Thoracic aorta (tissue), 2 donors: Measurements from ENCODE around the gene CHRNE. TPM values are rescaled to one million over a fixed set of nuclear protein-coding genes. Genes with fewer than 3 reads are reported as not detected.
"Not testable (repeated sequence)": the region's sequence is repeated elsewhere in the genome, so short reads cannot be mapped to it uniquely, and the experiment has no call there.

ENCODE experiments used
- ATAC-seq: fragments of 150-250 bp; one replicate; pipeline ENCODE4 v1.8.0; 2017; ENCODE audit warnings: low read depth; ENCODE audit not compliant: insufficient number of reproducible peaks, low FRiP score
- DNase-seq: peaks from one replicate; pipeline ENCODE4 v3.0.0-alpha.2; 2020; ENCODE audit warnings: low spot score
- H3K27ac ChIP-seq, 2 donors: fragments of 200-600 bp; sonication (generic); 1 replicate in 1 of 2; 2 replicates in 1 of 2; pipeline ENCODE4 v1.5.1; 2016; ENCODE audit warnings: mild to moderate bottlenecking in 2 of 2, moderate library complexity in 2 of 2
- H3K27me3 ChIP-seq: fragments of 200-600 bp; sonication (generic); replicated peaks from 2 replicates; pipeline ENCODE4 v1.6.0; 2016; ENCODE audit warnings: mild to moderate bottlenecking; ENCODE audit not compliant: insufficient read depth
- H3K36me3 ChIP-seq: fragments of 200-600 bp; sonication (generic); one replicate; pipeline ENCODE4 v1.5.1; 2016
- H3K4me1 ChIP-seq, 2 donors: fragments of 200-600 bp; sonication (generic); 1 replicate in 1 of 2; 2 replicates in 1 of 2; pipeline versions ENCODE4 v1.5.1 to v1.6.0; 2016; ENCODE audit warnings: low read depth in 2 of 2, mild to moderate bottlenecking in 1 of 2; ENCODE audit not compliant: control insufficient read depth in 1 of 2
- H3K4me3 ChIP-seq: fragments of 200-600 bp; sonication (generic); 2 replicates; pipeline ENCODE4 v1.5.1; 2016; ENCODE audit warnings: mild to moderate bottlenecking
- H3K9me3 ChIP-seq: fragments of 200-600 bp; sonication (generic); 2 replicates; pipeline ENCODE4 v1.5.1; 2016
- CTCF ChIP-seq: fragments of 200-600 bp; sonication (generic); IDR thresholded peaks from one replicate; pipeline ENCODE4 v1.5.1; 2019; ENCODE audit warnings: antibody characterized with exemption
- total RNA-seq, 2 donors: library from RNA; depleted of rRNA; stranded (reverse); fragments of >200 nt; gene quantifications; one replicate each; pipeline versions ENCODE4 v1.1.0 to v1.2.3, GENCODE V29; 2016

The CHRNE gene
- total RNA-seq, 2 donors from 2014 or later, result 4.1 TPM; not detected in 1

- H3K27ac ChIP-seq, result no peak overlapping the region
- no peaks in the 10 kb centered on the region for H3K27me3 ChIP-seq
- no peaks in the 10 kb centered on the region for H3K4me1 ChIP-seq
- H3K9me3 ChIP-seq, result no peaks in the 10 kb centered on the region
- DNase-seq (no peak), ATAC-seq (no peak)
- H3K4me3 ChIP-seq, result no peak overlapping the region
- no peak for TF ChIP-seq CTCF
- H3K36me3 ChIP-seq, result peaks cover 19% of the 10 kb centered on the region
These were observed 22.0 kb downstream of the CHRNE start for GRCh38 chr17:4880857-4881256.

GRCh38 chr17:4879601-4880000 lies 23.3 kb downstream of the CHRNE start:
- no peak overlapping the region for H3K4me3 ChIP-seq
- H3K9me3 ChIP-seq, result no peaks in the 10 kb centered on the region
- no peak for TF ChIP-seq CTCF
- DNase-seq (no peak), ATAC-seq (no peak)
- no peaks in the 10 kb centered on the region for H3K4me1 ChIP-seq
- no peaks in the 10 kb centered on the region for H3K27me3 ChIP-seq
- H3K36me3 ChIP-seq, result peaks cover 9% of the 10 kb centered on the region
- no peak overlapping the region for H3K27ac ChIP-seq

- Histone ChIP-seq H3K9me3 (no peaks in the 10 kb centered on the region), H3K4me1 (no peaks in the 10 kb centered on the region), H3K36me3 (peaks cover 9% of the 10 kb centered on the region), H3K27ac (no peak overlapping the region), H3K4me3 (no peak overlapping the region), H3K27me3 (no peaks in the 10 kb centered on the region)
- ATAC-seq (no peak), DNase-seq (no peak)
- no peak for TF ChIP-seq CTCF
These were observed 25.8 kb downstream of the CHRNE start for GRCh38 chr17:4877089-4877488.

- H3K27me3 ChIP-seq, result no peaks in the 10 kb centered on the region
- no peak for TF ChIP-seq CTCF
These were observed 30.1 kb downstream of the CHRNE start for GRCh38 chr17:4872786-4873185.

GRCh38 chr17:4870855-4871254 lies 32.0 kb downstream of the CHRNE start:
- H3K4me1 ChIP-seq, result no peaks in the 10 kb centered on the region
- no peaks in the 10 kb centered on the region for H3K36me3 ChIP-seq
- DNase-seq, result no peak
- no peak overlapping the region for H3K27ac ChIP-seq
- ATAC-seq, result no peak
- no peak for TF ChIP-seq CTCF
- no peak overlapping the region for H3K4me3 ChIP-seq
- no peaks in the 10 kb centered on the region for H3K27me3 ChIP-seq
- H3K9me3 ChIP-seq, result no peaks in the 10 kb centered on the region

More at GRCh38 chr17:4872786-4873185, 30.1 kb downstream of the CHRNE start:
- Histone ChIP-seq H3K36me3 (no peaks in the 10 kb centered on the region), H3K9me3 (no peaks in the 10 kb centered on the region), H3K4me3 (no peak overlapping the region), H3K27ac (no peak overlapping the region), H3K4me1 (no peaks in the 10 kb centered on the region)
- ATAC-seq (no peak), DNase-seq (no peak)

GRCh38 chr17:4869058-4869998 lies 33.6 kb downstream of the CHRNE start:
- not testable (repeated sequence) for ATAC-seq, H3K27ac ChIP-seq, H3K36me3 ChIP-seq, H3K4me3 ChIP-seq, H3K27me3 ChIP-seq, H3K4me1 ChIP-seq, H3K9me3 ChIP-seq, DNase-seq

GRCh38 chr17:4867535-4867934 lies 35.4 kb downstream of the CHRNE start:
- H3K36me3 ChIP-seq, ATAC-seq, H3K27me3 ChIP-seq, H3K4me3 ChIP-seq, DNase-seq, H3K27ac ChIP-seq, H3K9me3 ChIP-seq, H3K4me1 ChIP-seq: not testable (repeated sequence)
